Coronary artery (tissue), 2 donors: Measurements from ENCODE around the gene C6orf15.

Experiments used
- DNase-seq: peaks from one replicate; pipeline ENCODE4 v3.0.0-alpha.2; 2017; ENCODE audit warnings: low spot score
- H3K27ac ChIP-seq, 2 donors: fragments of 200-600 bp; sonication (generic); one replicate each; pipeline ENCODE4 v1.5.1; 2016 to 2019
- H3K4me3 ChIP-seq: fragments of 200-600 bp; sonication (generic); 2 replicates; pipeline ENCODE4 v1.5.1; 2016; ENCODE audit warnings: mild to moderate bottlenecking, moderate library complexity
- TF ChIP-seq, protein P1 (sequence below): fragments of 200-600 bp; sonication (generic); IDR thresholded peaks from one replicate; pipeline ENCODE4 v1.5.1; 2019; ENCODE audit warnings: antibody characterized with exemption

Gene C6orf15

DNA sequence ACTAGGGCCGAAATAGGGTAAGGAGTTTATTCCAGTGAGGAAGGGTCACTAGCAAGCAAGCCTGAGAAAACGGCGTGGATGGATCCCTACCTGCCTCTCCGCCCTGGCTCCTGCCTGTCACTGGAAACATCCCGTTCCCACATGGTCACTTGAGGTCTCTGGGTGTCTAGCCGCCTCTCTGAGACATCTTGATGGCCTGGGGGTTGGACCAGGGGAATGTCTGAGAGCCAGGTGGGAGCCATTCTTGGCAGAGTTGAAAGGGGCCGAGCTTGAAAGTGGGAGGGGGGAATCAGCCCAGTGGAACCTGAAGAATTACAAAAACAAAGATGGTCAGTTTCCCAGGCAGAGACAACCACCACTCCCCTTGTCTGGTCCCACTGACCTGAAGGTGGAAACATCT, 44.3 kb upstream of the C6orf15 start:
- TF ChIP-seq, protein P1, sequence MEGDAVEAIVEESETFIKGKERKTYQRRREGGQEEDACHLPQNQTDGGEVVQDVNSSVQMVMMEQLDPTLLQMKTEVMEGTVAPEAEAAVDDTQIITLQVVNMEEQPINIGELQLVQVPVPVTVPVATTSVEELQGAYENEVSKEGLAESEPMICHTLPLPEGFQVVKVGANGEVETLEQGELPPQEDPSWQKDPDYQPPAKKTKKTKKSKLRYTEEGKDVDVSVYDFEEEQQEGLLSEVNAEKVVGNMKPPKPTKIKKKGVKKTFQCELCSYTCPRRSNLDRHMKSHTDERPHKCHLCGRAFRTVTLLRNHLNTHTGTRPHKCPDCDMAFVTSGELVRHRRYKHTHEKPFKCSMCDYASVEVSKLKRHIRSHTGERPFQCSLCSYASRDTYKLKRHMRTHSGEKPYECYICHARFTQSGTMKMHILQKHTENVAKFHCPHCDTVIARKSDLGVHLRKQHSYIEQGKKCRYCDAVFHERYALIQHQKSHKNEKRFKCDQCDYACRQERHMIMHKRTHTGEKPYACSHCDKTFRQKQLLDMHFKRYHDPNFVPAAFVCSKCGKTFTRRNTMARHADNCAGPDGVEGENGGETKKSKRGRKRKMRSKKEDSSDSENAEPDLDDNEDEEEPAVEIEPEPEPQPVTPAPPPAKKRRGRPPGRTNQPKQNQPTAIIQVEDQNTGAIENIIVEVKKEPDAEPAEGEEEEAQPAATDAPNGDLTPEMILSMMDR, result no peak
- no peak overlapping the region for H3K4me3 ChIP-seq
- H3K27ac ChIP-seq, result no peak overlapping the region
- no peak for DNase-seq

DNA sequence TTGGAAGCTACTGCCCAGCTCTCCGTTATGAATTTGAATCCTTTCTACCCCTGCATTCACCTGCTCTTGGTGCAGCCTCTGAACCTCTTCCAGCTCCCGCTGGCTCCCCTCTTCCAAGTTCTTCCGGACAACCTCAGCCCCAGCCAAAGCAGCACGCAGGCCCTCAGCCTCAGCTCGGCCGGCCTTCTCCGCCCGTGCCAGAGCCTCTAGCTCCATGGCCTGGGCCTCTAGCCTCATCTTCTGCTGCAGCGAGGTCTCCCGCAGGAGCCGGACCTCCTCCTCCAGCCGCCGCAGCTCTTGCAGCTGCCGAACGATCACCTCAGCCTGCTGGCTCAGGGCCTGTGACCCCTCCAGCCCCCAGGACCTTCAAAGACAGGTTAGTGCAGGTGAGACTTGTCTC, 42.1 kb upstream of the C6orf15 start:
- Histone ChIP-seq H3K27ac (no peak overlapping the region), H3K4me3 (no peak overlapping the region)
- no peak for DNase-seq
- TF ChIP-seq, protein P1, result no peak

DNA sequence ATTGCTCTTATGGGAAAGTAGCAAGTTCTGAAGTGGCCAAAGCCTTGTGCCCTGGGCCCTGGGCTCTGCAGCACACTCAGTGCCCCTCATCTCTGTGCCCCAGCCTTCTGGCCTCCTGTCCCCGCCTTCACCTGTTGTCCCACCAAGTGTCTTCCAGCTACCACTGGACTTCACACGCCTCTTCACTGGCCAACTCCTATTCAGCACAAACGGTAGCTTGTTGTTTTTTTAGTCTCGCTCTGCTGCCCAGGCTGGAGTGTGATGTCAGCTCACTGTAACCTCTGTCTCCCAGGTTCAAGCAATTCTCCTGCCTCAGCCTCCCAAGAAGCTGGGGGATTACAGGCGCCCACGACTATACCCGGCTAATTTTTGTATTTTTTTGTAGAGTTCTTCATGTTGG, 40.4 kb upstream of the C6orf15 start:
- H3K4me3 ChIP-seq, result no peak overlapping the region
- TF ChIP-seq, protein P1, result no peak
- no peak for DNase-seq
- H3K27ac ChIP-seq, result no peak overlapping the region

DNA sequence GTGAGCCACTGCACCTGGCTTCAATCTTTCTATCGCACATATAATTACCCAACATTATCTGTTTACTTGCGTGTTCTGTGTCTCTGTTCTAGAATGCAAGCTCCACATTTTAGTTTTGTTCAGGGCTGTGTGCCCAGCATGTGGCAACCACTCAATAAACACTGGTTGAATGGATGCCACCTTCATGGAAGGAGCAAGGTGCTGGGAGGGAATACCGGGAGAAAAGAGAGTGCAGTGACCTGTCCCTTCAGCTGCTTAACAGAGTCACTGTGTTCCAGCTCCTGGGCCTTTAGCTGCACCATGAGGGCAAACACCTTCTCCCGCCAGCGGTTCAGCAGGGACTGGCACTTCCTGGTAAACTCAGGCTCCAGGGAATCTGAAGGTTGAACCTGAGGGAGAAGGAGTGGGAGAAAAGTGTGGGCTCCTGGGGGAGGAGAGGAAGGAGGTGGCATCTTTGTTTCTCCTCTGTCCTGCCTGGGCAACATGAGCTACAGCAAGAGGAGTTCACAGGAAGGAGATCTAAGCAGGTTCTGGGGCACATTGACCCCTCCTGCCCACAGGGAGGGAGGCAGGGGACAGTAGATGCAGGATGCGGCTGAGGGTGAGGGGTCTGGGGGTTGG, 37.6 kb upstream of the C6orf15 start:
- TF ChIP-seq, protein P1, result no peak
- Histone ChIP-seq H3K4me3 (no peak overlapping the region), H3K27ac (no peak overlapping the region)
- DNase-seq, result no peak

DNA sequence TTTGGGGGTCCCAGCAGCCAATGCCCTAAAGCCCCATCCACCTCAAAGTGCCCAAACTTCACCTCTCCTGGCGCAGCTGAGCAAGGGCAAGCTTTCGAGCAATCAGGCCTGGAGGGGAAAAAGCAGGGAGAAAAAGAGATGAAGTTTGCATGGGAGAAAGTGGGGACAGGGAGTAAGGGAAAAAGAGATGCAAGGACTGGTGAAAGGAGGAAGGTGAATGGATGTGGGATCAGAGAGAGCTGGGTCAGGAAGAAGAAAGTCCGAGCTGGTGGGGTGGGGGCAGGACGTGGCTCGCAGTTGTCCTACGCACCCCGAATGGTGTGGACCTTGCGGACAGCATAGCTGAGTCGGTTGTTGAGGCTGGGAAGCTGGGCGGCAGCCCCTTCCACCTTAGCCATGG, 33.0 kb upstream of the C6orf15 start:
- Histone ChIP-seq H3K4me3 (no peak overlapping the region), H3K27ac (no peak overlapping the region)
- no peak for DNase-seq
- TF ChIP-seq, protein P1, result no peak

DNA sequence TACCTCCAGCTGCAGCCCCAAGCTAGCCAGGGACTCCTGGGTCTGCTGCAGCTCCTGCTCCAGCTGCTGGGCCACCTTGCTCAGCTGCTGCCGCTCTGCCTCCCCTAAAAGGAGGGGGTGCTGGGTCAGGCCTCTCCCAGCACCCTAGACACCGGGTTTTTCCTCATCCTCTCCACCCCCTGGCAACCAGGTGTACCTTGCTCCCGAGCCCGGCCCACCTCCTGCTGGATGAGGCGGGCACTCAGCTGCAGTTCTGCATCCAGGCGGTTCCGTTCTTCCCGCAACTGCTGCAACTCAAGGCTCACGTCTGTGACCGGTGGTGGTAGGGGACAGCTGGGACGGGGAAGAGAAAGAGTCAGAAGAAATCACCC, 32.6 kb upstream of the C6orf15 start:
- H3K4me3 ChIP-seq, result no peak overlapping the region
- TF ChIP-seq, protein P1, result no peak
- DNase-seq, result no peak
- no peak overlapping the region for H3K27ac ChIP-seq

DNA sequence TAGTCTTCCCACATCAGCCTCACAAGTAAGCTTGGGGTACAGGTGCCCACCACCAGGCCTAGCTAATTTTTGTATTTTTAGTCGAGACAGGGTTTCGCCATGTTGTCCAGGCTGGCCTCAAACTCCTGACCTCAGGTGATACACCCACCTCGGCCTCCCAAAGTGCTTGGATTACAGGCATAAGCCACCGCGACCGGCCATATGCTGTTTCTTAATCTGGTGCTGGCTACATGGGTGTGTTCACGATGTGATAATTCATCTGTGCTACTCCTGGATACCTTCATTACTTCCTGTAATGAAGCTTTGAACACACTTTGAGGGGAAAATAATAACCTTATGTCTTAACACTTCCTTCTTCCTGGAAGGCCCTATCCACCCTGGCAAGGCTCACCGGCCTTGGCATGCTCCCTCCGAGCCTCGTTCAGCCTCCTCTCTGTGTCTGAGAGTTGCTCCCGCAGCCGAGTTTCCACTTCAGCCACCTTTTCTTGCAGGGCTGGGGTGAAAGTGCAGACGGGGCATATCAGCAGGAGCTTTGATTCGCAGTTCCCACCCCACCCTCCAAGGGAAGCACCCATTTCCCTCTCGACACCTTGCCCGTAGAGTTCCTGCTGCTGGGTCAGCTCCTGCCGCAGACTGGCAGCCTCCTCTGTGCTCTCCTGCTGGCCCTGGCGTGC, 32.1 kb upstream of the C6orf15 start:
- Histone ChIP-seq H3K4me3 (no peak overlapping the region), H3K27ac (no peak overlapping the region)
- TF ChIP-seq, protein P1, result no peak
- DNase-seq, result no peak
